HepG2 (cell line): Measurements from ENCODE around the gene FKBP8. TPM values are rescaled to one million over a fixed set of nuclear protein-coding genes. Genes with fewer than 3 reads are reported as not detected.

Experiments
- ARID2 ChIP-seq: sonication (generic); formaldehyde crosslinking; IDR thresholded peaks from 2 replicates; pipeline ENCODE4 v1.8.1; 2022; ENCODE audit warnings: mild to moderate bottlenecking, missing genetic modification reagents, borderline replicate concordance
- BORCS8-MEF2B ChIP-seq: sonication (generic); formaldehyde crosslinking; IDR thresholded peaks from 2 replicates; pipeline ENCODE4 v1.8.0; 2022; ENCODE audit warnings: mild to moderate bottlenecking, missing genetic modification reagents
- BRD4 ChIP-seq: sonication (generic); formaldehyde crosslinking; IDR thresholded peaks from 2 replicates; pipeline ENCODE4 v1.4.0; 2020; ENCODE audit warnings: missing genetic modification reagents
- DNMT3B ChIP-seq: conservative IDR thresholded peaks from 2 replicates; pipeline ENCODE4 v1.6.1; 2016; ENCODE audit warnings: missing biosample characterization, control low read depth
- EZH2 ChIP-seq: conservative IDR thresholded peaks from 2 replicates; pipeline ENCODE4 v1.6.1; 2012; ENCODE audit warnings: mild to moderate bottlenecking, low read depth, low read length, moderate library complexity
- FOSL2 ChIP-seq: sonication (generic); formaldehyde crosslinking; IDR thresholded peaks from 2 replicates; pipeline ENCODE4 v1.4.0; 2020; ENCODE audit warnings: missing genetic modification reagents
- IKZF5 ChIP-seq: IDR thresholded peaks from 2 replicates; pipeline ENCODE4 v1.6.1; 2018; ENCODE audit warnings: missing genetic modification reagents, mild to moderate bottlenecking, missing compliant biosample characterization
- KDM3A ChIP-seq: IDR thresholded peaks from 2 replicates; pipeline ENCODE4 v1.6.1; 2018; ENCODE audit warnings: low read depth, missing compliant biosample characterization
- KDM6A ChIP-seq: IDR thresholded peaks from 2 replicates; pipeline ENCODE4 v1.6.1; 2016; ENCODE audit warnings: low read depth
- MBD4 ChIP-seq: IDR thresholded peaks from 2 replicates; pipeline ENCODE4 v1.6.1; 2012; ENCODE audit warnings: low read length, inconsistent platforms, borderline replicate concordance
- NR1H2 ChIP-seq: sonication (generic); formaldehyde crosslinking; IDR thresholded peaks from 2 replicates; pipeline ENCODE4 v1.8.1; 2022; ENCODE audit warnings: low read depth, missing genetic modification reagents, borderline replicate concordance
- PBX2 ChIP-seq: IDR thresholded peaks from 2 replicates; pipeline ENCODE4 v1.6.1; 2016; ENCODE audit warnings: control low read depth
- REST ChIP-seq, 2 experiments: IDR thresholded peaks; 2 replicates each; pipeline ENCODE4 v1.6.1; 2011 to 2012; ENCODE audit warnings: low read length in 2 of 2, borderline replicate concordance in 1 of 2, low read depth in 1 of 2, mild to moderate bottlenecking in 1 of 2, moderate library complexity in 1 of 2
- SMC3 ChIP-seq: IDR thresholded peaks from 2 replicates; pipeline ENCODE4 v1.6.1; 2011; ENCODE audit warnings: low read length, improper control_type of control experiment
- SPEN ChIP-seq: sonication (generic); formaldehyde crosslinking; IDR thresholded peaks from 2 replicates; pipeline ENCODE4 v1.5.1; 2020; ENCODE audit warnings: low read depth, mild to moderate bottlenecking, missing genetic modification reagents
- SUZ12 ChIP-seq: fragments of 150-350 bp; IDR thresholded peaks from 2 replicates; pipeline ENCODE4 v1.6.1; 2014; ENCODE audit warnings: low read depth, low read length
- TBP ChIP-seq: sonication (generic); formaldehyde crosslinking; IDR thresholded peaks from 2 replicates; pipeline ENCODE4 v1.5.0; 2020; ENCODE audit warnings: missing genetic modification reagents
- ZNF18 ChIP-seq: sonication (generic); formaldehyde crosslinking; IDR thresholded peaks from 2 replicates; pipeline ENCODE4 v1.8.0; 2022; ENCODE audit warnings: mild to moderate bottlenecking, missing genetic modification reagents; ENCODE audit not compliant: insufficient replicate concordance
- ZNF224 ChIP-seq: sonication (generic); formaldehyde crosslinking; IDR thresholded peaks from 2 replicates; pipeline ENCODE4 v1.5.0; 2020; ENCODE audit warnings: mild to moderate bottlenecking, missing genetic modification reagents
- ZNF234 ChIP-seq: sonication (generic); formaldehyde crosslinking; conservative IDR thresholded peaks from 2 replicates; pipeline ENCODE4 v1.5.1; 2020; ENCODE audit warnings: mild to moderate bottlenecking, missing genetic modification reagents
- ZNF275 ChIP-seq: sonication (generic); formaldehyde crosslinking; IDR thresholded peaks from 2 replicates; pipeline ENCODE4 v1.8.0; 2022; ENCODE audit warnings: missing genetic modification reagents, mild to moderate bottlenecking, inconsistent platforms, borderline replicate concordance
- ZNF430 ChIP-seq: sonication (generic); formaldehyde crosslinking; IDR thresholded peaks from 2 replicates; pipeline ENCODE4 v1.9.0; 2021; ENCODE audit warnings: mild to moderate bottlenecking, missing genetic modification reagents
- ZNF432 ChIP-seq: sonication (generic); formaldehyde crosslinking; IDR thresholded peaks from 2 replicates; pipeline ENCODE4 v1.5.0; 2020; ENCODE audit warnings: missing genetic modification reagents, mild to moderate bottlenecking, borderline replicate concordance
- polyA plus RNA-seq, 8 experiments: library from polyadenylated mRNA; depleted of rRNA in 3 of 8; stranded (reverse) in 7 of 8; unstranded in 1 of 8; fragments of >200 nt; fragmentation: Illumina TruSeq in 4 of 8; extraction: Trizol in 4 of 8; gene quantifications; 2 replicates each; pipeline versions ENCODE4 v1.2.1 to v1.2.3, GENCODE V29; 2011 to 2016; ENCODE audit warnings: low read depth in 4 of 8, missing spikeins in 1 of 8, mixed read lengths in 1 of 8; ENCODE audit not compliant: insufficient read depth in 1 of 8
- total RNA-seq, 5 experiments: library from RNA; depleted of rRNA; stranded (reverse); fragments of >200 nt; fragmentation: Illumina TruSeq; extraction: Trizol; gene quantifications; 2 replicates each; pipeline ENCODE4 v1.2.3, GENCODE V29; 2016; ENCODE audit warnings: low read depth in 1 of 5

FKBP8 gene
- total and polyA plus RNA-seq, 2 of the 13 experiments (the other 11 are each of a cell fraction or from before 2014, with no cell fraction given): 81.7 to 93.9 TPM

GRCh38 chr19:18521692-18522123 is 21.7 kb downstream of the FKBP8 start, which contains the start of gene ELL (continued):
- no peak for TF ChIP-seq BORCS8-MEF2B
- no peak for TF ChIP-seq EZH2
- TF ChIP-seq ZNF432 (CRISPR knock-in tag): no peak
- TF ChIP-seq ZNF275 (CRISPR knock-in tag): 0 out of 2 replicates have a peak, but pooled peaks have one; percentile 55
- TF ChIP-seq SUZ12: no peak
- TF ChIP-seq KDM6A: no peak
- TF ChIP-seq SMC3: no peak
- TF ChIP-seq IKZF5 (CRISPR knock-in tag): no peak
- no peak for TF ChIP-seq REST (IDR thresholded peaks at IDR 0.05; ENCODE audit: borderline replicate concordance in 1 of 2, low read depth in 1 of 2, low read length in 2 of 2)
- no peak for TF ChIP-seq MBD4
- no peak for TF ChIP-seq DNMT3B (CRISPR knock-in tag)
- no peak for TF ChIP-seq ARID2 (CRISPR knock-in tag)
- no peak for TF ChIP-seq FOSL2 (CRISPR knock-in tag)
- peak; percentile 80; the same call in 1 of the 2 replicates for TF ChIP-seq ZNF430 (CRISPR knock-in tag)
- no peak for TF ChIP-seq ZNF224
- no peak for TF ChIP-seq KDM3A (CRISPR knock-in tag)
- no peak for TF ChIP-seq PBX2 (CRISPR knock-in tag)
- TF ChIP-seq NR1H2 (CRISPR knock-in tag): no peak
- peak; percentile 42 for TF ChIP-seq ZNF18 (CRISPR knock-in tag)
- no peak for TF ChIP-seq TBP
- peak; percentile 87; the same call in 1 of the 2 replicates for TF ChIP-seq BRD4 (CRISPR knock-in tag)
- 0 out of 2 replicates have a peak, but pooled peaks have one; percentile 60 for TF ChIP-seq ZNF234 (CRISPR knock-in tag)
- peak; percentile 57; the same call in 1 of the 2 replicates for TF ChIP-seq SPEN (CRISPR knock-in tag)
